ENCODE measurements around the gene RDH16.

DNA sequence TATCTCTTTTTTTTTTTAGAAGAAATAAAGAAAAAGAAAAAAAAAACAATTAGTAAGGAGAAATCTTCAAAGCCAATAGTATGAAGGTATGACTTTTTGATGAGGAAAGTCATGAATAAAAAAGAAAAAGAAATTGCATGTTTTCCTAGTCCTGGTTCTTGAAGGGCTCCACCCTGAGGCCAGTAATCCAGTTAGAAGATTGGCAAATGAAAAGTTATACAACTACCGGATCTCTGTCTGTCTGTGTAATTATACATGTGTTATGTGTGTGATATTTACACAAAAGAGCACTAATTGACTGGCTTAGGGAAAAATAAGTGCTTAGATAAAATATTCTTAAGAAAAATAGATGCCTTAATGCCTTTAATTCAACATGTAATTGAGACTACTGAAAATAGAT is 51.6 kb downstream of the RDH16 start:
- TF ChIP-seq CTCF (IDR thresholded peaks at IDR 0.05) (no peak), POLR2A (IDR thresholded peaks at IDR 0.05) (no peak), POLR2AphosphoS5 (IDR thresholded peaks at IDR 0.05) (no peak)
